Measurements from ENCODE around the gene TJP2.

DNA sequence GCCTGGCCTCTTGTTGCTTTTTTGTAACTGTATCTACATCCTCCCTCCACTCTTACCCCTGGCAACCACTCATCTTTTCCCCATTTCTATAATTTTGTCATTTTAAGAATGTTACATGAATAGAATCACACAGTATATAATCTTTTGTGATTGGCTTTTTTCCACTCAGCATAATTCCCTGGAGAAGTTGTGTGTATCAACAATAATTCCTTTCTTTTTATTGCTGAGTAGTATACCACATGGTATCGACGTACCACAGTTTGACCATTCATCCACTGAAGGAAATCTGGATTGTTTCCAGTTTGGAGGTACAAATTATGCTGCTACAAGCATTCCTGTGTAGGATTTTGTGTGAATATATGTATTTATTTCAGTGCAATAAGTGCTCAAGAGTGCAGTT, 129.3 kb downstream of the TJP2 start:
- TF ChIP-seq, protein P1, sequence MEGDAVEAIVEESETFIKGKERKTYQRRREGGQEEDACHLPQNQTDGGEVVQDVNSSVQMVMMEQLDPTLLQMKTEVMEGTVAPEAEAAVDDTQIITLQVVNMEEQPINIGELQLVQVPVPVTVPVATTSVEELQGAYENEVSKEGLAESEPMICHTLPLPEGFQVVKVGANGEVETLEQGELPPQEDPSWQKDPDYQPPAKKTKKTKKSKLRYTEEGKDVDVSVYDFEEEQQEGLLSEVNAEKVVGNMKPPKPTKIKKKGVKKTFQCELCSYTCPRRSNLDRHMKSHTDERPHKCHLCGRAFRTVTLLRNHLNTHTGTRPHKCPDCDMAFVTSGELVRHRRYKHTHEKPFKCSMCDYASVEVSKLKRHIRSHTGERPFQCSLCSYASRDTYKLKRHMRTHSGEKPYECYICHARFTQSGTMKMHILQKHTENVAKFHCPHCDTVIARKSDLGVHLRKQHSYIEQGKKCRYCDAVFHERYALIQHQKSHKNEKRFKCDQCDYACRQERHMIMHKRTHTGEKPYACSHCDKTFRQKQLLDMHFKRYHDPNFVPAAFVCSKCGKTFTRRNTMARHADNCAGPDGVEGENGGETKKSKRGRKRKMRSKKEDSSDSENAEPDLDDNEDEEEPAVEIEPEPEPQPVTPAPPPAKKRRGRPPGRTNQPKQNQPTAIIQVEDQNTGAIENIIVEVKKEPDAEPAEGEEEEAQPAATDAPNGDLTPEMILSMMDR (IDR thresholded peaks at IDR 0.05): no peak
- TF ChIP-seq POLR2A (IDR thresholded peaks at IDR 0.05): no peak
